GM18505 (cell line): ENCODE data around the gene KLF5.

Experiments
- ATAC-seq: cut with Tn5 transposase; IDR thresholded peaks from one replicate; pipeline ENCODE4 v1.9.1; 2021; ENCODE audit not compliant: unreplicated experiment
- POLR2A ChIP-seq: IDR thresholded peaks from 4 replicates; pipeline ENCODE4 v1.6.1; 2011; ENCODE audit warnings: borderline replicate concordance; ENCODE audit not compliant: insufficient read depth, insufficient read length; ENCODE audit errors: extremely low read depth

The KLF5 gene

GRCh38 chr13:73109288-73109899 is 50.6 kb downstream of the KLF5 start:
- ATAC-seq: no peak
- TF ChIP-seq POLR2A: no peak

- TF ChIP-seq POLR2A: no peak
- ATAC-seq: no peak
Observed at GRCh38 chr13:73109969-73110368, 51.2 kb downstream of the KLF5 start.

- no peak for ATAC-seq
Observed at GRCh38 chr13:73110814-73111213, 52.0 kb downstream of the KLF5 start.

GRCh38 chr13:73111331-73111730 is 52.5 kb downstream of the KLF5 start:
- ATAC-seq: no peak
- TF ChIP-seq POLR2A: no peak

More at GRCh38 chr13:73110814-73111213, 52.0 kb downstream of the KLF5 start:
- TF ChIP-seq POLR2A: no peak

- TF ChIP-seq POLR2A: no peak
- ATAC-seq: no peak
Observed at GRCh38 chr13:73119612-73120011, 60.8 kb downstream of the KLF5 start.
